HG03342 (cell line): Measurements from ENCODE around the gene XRCC5.

Source experiments
- ATAC-seq: cut with Tn5 transposase; IDR thresholded peaks from one replicate; pipeline ENCODE4 v1.9.1; 2021; ENCODE audit warnings: mild to moderate bottlenecking, moderate library complexity; ENCODE audit not compliant: unreplicated experiment

Gene XRCC5

GRCh38 chr2:216222650-216223352 is 113.7 kb downstream of the XRCC5 start:
- ATAC-seq: peak; percentile 56

GRCh38 chr2:216224388-216224787 is 115.2 kb downstream of the XRCC5 start:
- no peak for ATAC-seq

GRCh38 chr2:216229277-216229914 is 120.2 kb downstream of the XRCC5 start:
- no peak for ATAC-seq

- ATAC-seq: no peak
These were observed 122.7 kb downstream of the XRCC5 start for GRCh38 chr2:216231867-216232266.

GRCh38 chr2:216232721-216233120 is 123.6 kb downstream of the XRCC5 start:
- ATAC-seq: no peak

GRCh38 chr2:216233281-216233995 is 124.3 kb downstream of the XRCC5 start:
- ATAC-seq: no peak

- no peak for ATAC-seq
These were observed 125.0 kb downstream of the XRCC5 start for GRCh38 chr2:216234106-216234505.

GRCh38 chr2:216235462-216235861 is 126.3 kb downstream of the XRCC5 start:
- ATAC-seq: no peak

GRCh38 chr2:216235896-216236295 is 126.7 kb downstream of the XRCC5 start:
- no peak for ATAC-seq

GRCh38 chr2:216236486-216236885 is 127.3 kb downstream of the XRCC5 start:
- ATAC-seq: no peak

- ATAC-seq: no peak
These were observed 133.2 kb downstream of the XRCC5 start for GRCh38 chr2:216242365-216242764.

GRCh38 chr2:216243026-216243425 is 133.9 kb downstream of the XRCC5 start:
- ATAC-seq: no peak

GRCh38 chr2:216245391-216245975 is 136.3 kb downstream of the XRCC5 start:
- ATAC-seq: no peak

- ATAC-seq: no peak
These were observed 137.6 kb downstream of the XRCC5 start for GRCh38 chr2:216246766-216247165.
